ENCODE data around the gene RCAN2.

- TF ChIP-seq, protein P1, sequence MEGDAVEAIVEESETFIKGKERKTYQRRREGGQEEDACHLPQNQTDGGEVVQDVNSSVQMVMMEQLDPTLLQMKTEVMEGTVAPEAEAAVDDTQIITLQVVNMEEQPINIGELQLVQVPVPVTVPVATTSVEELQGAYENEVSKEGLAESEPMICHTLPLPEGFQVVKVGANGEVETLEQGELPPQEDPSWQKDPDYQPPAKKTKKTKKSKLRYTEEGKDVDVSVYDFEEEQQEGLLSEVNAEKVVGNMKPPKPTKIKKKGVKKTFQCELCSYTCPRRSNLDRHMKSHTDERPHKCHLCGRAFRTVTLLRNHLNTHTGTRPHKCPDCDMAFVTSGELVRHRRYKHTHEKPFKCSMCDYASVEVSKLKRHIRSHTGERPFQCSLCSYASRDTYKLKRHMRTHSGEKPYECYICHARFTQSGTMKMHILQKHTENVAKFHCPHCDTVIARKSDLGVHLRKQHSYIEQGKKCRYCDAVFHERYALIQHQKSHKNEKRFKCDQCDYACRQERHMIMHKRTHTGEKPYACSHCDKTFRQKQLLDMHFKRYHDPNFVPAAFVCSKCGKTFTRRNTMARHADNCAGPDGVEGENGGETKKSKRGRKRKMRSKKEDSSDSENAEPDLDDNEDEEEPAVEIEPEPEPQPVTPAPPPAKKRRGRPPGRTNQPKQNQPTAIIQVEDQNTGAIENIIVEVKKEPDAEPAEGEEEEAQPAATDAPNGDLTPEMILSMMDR (IDR thresholded peaks at IDR 0.05), result no peak
- TF ChIP-seq POLR2A (IDR thresholded peaks at IDR 0.05), result no peak
Observed at GRCh38 chr6:46329568-46329967, 161.7 kb downstream of the RCAN2 start.

All from adrenal gland (tissue), 5 donors.